GM23338 (cell line): Measurements from ENCODE around the gene DNAH10.

Experiments used
- CREB1 ChIP-seq: fragments of 250-450 bp; sonication (Bioruptor Pico); IDR thresholded peaks from 2 replicates; pipeline ENCODE4 v1.5.0; 2020; ENCODE audit warnings: low read depth, mild to moderate bottlenecking, moderate library complexity
- CTCF ChIP-seq, 2 experiments: fragments of 200-600 bp in 1 of 2; sonication (generic) in 1 of 2; conservative IDR thresholded peaks; 2 replicates each; pipeline versions ENCODE4 v1.5.1 to v1.6.1; 2016 to 2017; ENCODE audit warnings: antibody characterized with exemption in 2 of 2, low read depth in 2 of 2, mild to moderate bottlenecking in 2 of 2, moderate library complexity in 1 of 2
- ETS1 ChIP-seq: IDR thresholded peaks from 2 replicates; pipeline ENCODE4 v1.6.1; 2016; ENCODE audit warnings: antibody characterized with exemption
- EZH2 ChIP-seq: fragments of 200-600 bp; sonication (generic); IDR thresholded peaks from one replicate; pipeline ENCODE4 v1.8.0; 2017; ENCODE audit warnings: antibody characterized with exemption, mild to moderate bottlenecking, low read depth; ENCODE audit not compliant: unreplicated experiment
- NANOG ChIP-seq: IDR thresholded peaks from 2 replicates; pipeline ENCODE4 v1.6.1; 2016; ENCODE audit warnings: antibody characterized with exemption, borderline replicate concordance
- REST ChIP-seq: IDR thresholded peaks from one replicate; pipeline ENCODE4 v1.6.1; 2018; ENCODE audit warnings: antibody characterized with exemption; ENCODE audit not compliant: unreplicated experiment

GRCh38 chr12:123720141-123720814 lies 41.8 kb upstream of the DNAH10 start:
- TF ChIP-seq EZH2 (no peak), ETS1 (no peak), CTCF (conservative IDR thresholded peaks at IDR 0.05; ENCODE audit: low read depth in 2 of 2) (no peak), CREB1 (CRISPR knock-in tag) (no peak), NANOG (no peak), REST (no peak)
